ENCODE results near the gene CWC27.

DNA sequence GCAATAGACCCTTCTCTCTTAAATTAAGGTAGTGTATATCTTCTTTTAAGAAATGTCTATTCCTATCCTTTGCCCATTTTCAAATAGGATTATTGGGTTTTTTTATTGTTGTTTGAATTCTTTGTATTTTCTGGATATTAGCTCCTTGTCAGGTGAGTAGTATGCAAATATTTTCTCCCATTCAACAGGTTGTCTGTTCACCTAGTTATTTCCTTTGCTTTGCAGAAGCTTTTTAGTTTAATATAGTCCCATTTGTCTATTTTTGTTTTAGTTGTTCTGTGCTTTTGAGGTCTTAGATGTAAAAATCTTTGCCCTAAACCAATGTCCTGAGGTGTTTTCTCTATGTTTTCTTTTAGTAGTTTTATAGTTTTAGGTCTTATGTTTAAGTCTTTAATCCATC lies 104.7 kb downstream of the CWC27 start:
- TF ChIP-seq, protein P1, sequence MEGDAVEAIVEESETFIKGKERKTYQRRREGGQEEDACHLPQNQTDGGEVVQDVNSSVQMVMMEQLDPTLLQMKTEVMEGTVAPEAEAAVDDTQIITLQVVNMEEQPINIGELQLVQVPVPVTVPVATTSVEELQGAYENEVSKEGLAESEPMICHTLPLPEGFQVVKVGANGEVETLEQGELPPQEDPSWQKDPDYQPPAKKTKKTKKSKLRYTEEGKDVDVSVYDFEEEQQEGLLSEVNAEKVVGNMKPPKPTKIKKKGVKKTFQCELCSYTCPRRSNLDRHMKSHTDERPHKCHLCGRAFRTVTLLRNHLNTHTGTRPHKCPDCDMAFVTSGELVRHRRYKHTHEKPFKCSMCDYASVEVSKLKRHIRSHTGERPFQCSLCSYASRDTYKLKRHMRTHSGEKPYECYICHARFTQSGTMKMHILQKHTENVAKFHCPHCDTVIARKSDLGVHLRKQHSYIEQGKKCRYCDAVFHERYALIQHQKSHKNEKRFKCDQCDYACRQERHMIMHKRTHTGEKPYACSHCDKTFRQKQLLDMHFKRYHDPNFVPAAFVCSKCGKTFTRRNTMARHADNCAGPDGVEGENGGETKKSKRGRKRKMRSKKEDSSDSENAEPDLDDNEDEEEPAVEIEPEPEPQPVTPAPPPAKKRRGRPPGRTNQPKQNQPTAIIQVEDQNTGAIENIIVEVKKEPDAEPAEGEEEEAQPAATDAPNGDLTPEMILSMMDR (IDR thresholded peaks at IDR 0.05) = no peak
- TF ChIP-seq ZFX (IDR thresholded peaks at IDR 0.05; ENCODE audit: borderline replicate concordance) = no peak
